Gastrocnemius medialis (tissue), 4 donors: ENCODE results near the gene SRSF1.

Experiments
- POLR2A ChIP-seq, 2 donors: fragments of 450-650 bp; IDR thresholded peaks; one replicate each; pipeline ENCODE4 v1.6.1; 2017; ENCODE audit warnings: antibody characterized with exemption in 2 of 2, mild to moderate bottlenecking in 2 of 2, moderate library complexity in 2 of 2
- TF ChIP-seq, protein P1 (sequence below), 5 experiments: fragments of 450-650 bp in 3 of 5; fragments of 200-600 bp in 2 of 5; sonication (generic) in 2 of 5; IDR thresholded peaks in 4 of 5; conservative IDR thresholded peaks in 1 of 5; 1 replicate in 4 of 5; 2 replicates in 1 of 5; pipeline ENCODE4 v1.5.1; 2016 to 2019; ENCODE audit warnings: antibody characterized with exemption in 5 of 5, mild to moderate bottlenecking in 3 of 5, moderate library complexity in 3 of 5

DNA sequence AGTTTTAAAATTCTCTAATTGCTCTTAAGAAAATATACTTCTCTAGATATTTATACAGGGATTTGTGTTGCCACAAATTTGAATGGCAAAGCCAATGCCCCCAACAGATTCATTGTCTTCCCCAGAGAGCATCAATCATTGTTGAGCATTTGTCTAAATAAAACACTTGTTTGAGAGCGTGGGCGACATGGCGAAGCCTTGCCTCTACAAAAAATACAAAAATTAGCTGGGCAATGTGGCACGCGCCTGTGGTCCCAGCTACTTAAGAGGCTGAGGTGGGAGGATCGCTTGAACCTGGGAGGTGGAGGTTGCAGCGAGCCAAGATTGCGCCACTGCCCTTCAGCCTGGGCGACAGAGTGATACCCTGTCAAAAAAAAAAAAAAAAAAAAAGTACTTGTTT, 13.4 kb upstream of the SRSF1 start:
- TF ChIP-seq, protein P1, sequence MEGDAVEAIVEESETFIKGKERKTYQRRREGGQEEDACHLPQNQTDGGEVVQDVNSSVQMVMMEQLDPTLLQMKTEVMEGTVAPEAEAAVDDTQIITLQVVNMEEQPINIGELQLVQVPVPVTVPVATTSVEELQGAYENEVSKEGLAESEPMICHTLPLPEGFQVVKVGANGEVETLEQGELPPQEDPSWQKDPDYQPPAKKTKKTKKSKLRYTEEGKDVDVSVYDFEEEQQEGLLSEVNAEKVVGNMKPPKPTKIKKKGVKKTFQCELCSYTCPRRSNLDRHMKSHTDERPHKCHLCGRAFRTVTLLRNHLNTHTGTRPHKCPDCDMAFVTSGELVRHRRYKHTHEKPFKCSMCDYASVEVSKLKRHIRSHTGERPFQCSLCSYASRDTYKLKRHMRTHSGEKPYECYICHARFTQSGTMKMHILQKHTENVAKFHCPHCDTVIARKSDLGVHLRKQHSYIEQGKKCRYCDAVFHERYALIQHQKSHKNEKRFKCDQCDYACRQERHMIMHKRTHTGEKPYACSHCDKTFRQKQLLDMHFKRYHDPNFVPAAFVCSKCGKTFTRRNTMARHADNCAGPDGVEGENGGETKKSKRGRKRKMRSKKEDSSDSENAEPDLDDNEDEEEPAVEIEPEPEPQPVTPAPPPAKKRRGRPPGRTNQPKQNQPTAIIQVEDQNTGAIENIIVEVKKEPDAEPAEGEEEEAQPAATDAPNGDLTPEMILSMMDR (IDR thresholded peaks at IDR 0.05 in 4 of 5, conservative IDR thresholded peaks at IDR 0.05 in 1 of 5), result no peak
- no peak for TF ChIP-seq POLR2A (IDR thresholded peaks at IDR 0.05)
